Loucy (cell line): ENCODE data around the gene IQSEC1.

Experiments
- CTCF ChIP-seq: fragments of 200-600 bp; sonication (generic); conservative IDR thresholded peaks from 2 replicates; pipeline ENCODE4 v1.5.1; 2014; ENCODE audit warnings: mild to moderate bottlenecking, antibody characterized with exemption, low read length
- EZH2phosphoT487 ChIP-seq: fragments of 200-600 bp; IDR thresholded peaks from 2 replicates; pipeline ENCODE4 v1.6.1; 2018; ENCODE audit warnings: antibody characterized with exemption, mild to moderate bottlenecking, moderate library complexity, borderline replicate concordance

- TF ChIP-seq CTCF, result no peak
- no peak for TF ChIP-seq EZH2phosphoT487
Measured at GRCh38 chr3:13121553-13122001, 48.3 kb upstream of the IQSEC1 start.
